ENCODE measurements around the gene ANKRD63. TPM values are rescaled to one million over a fixed set of nuclear protein-coding genes. Genes with fewer than 3 reads are reported as not detected.

Gene ANKRD63
- polyA plus RNA-seq, 3 donors, result not detected

DNA sequence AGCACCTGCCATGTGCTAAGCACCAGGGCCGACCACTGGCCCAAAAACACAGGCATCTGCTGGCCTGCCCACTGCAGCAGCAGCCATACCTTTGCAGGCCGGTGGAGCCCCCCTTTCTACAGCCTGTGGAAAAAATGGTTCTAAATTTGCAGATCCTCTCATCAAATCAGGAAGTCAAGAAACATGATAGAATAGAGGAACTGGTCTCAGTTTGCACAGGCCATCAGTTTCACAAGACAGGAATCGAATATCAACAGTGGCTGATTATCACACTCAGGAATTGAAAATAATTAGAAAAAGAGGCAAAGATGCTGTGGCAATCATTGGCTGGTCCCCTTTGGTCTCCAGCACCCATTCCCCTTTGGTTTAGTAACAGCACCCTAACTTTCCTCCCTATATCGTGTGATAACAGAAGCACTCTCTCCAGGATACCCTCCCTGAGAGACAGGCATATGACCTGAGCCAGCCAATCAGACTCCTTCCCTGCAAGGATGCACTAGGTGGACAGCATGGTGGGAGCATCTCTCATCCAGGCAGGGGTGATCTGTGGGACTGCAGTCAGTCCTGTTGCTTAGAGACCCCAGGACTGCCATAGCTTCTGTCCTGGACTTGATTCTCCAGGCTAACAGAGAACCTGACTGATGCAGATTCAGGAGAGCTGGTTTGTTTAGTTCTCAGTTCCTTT is 47.5 kb downstream of the ANKRD63 start:
- H3K27ac ChIP-seq (ENCODE audit: low read depth in 1 of 2, low read length in 2 of 2), result peak overlapping the region; percentile 35 to 77
- H2AFZ ChIP-seq (ENCODE audit: insufficient read depth, low read depth, low read length, poor library complexity, severe bottlenecking), result peak overlapping the region; percentile 18
- H3K4me2 ChIP-seq (replicated peaks; ENCODE audit: extremely low read depth, low read length, poor library complexity, severe bottlenecking), result peak overlapping the region; percentile 80
- TF ChIP-seq, protein P1, sequence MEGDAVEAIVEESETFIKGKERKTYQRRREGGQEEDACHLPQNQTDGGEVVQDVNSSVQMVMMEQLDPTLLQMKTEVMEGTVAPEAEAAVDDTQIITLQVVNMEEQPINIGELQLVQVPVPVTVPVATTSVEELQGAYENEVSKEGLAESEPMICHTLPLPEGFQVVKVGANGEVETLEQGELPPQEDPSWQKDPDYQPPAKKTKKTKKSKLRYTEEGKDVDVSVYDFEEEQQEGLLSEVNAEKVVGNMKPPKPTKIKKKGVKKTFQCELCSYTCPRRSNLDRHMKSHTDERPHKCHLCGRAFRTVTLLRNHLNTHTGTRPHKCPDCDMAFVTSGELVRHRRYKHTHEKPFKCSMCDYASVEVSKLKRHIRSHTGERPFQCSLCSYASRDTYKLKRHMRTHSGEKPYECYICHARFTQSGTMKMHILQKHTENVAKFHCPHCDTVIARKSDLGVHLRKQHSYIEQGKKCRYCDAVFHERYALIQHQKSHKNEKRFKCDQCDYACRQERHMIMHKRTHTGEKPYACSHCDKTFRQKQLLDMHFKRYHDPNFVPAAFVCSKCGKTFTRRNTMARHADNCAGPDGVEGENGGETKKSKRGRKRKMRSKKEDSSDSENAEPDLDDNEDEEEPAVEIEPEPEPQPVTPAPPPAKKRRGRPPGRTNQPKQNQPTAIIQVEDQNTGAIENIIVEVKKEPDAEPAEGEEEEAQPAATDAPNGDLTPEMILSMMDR (IDR thresholded peaks at IDR 0.05), result no peak
- H3K9ac ChIP-seq (ENCODE audit: insufficient read depth, low read length, poor library complexity, severe bottlenecking), result peak overlapping the region; percentile 33
- H3K27ac Mint-ChIP-seq, result peak overlapping the region; percentile 80 to 89 (median 86)
- no peaks in the 10 kb centered on the region for H3K36me3 ChIP-seq (replicated peaks in 1 of 2; ENCODE audit: control insufficient read depth in 1 of 2, insufficient read depth in 2 of 2, low read length in 2 of 2)
- H3K27me3 Mint-ChIP-seq (ENCODE audit: low read depth in 3 of 3), result peaks cover 15 to 25% (median 24%) of the 10 kb centered on the region in 3 donors
- H3K4me1 ChIP-seq (ENCODE audit: control insufficient read depth in 1 of 2, insufficient read depth in 2 of 2, low read length in 2 of 2), result peaks cover 46 to 52% of the 10 kb centered on the region in 2 donors
- no peaks in the 10 kb centered on the region for H3K9me3 ChIP-seq (replicated peaks in 1 of 2; ENCODE audit: control insufficient read depth in 1 of 2, insufficient read depth in 1 of 2, low read length in 2 of 2)
- no peaks in the 10 kb centered on the region for H3K79me2 ChIP-seq (ENCODE audit: insufficient read depth, low read length)
- no peaks in the 10 kb centered on the region for H4K20me1 ChIP-seq (ENCODE audit: insufficient read depth, low read length)
- peaks cover 0 to 22% of the 10 kb centered on the region in 2 donors for H3K27me3 ChIP-seq (ENCODE audit: control insufficient read depth in 2 of 2, insufficient read depth in 2 of 2, low read length in 2 of 2)
- H3K4me3 ChIP-seq (replicated peaks in 1 of 3; ENCODE audit: low read depth in 2 of 3, low read length in 3 of 3), result peak overlapping the region in 1 of 3 experiments; percentile 64
- peaks cover 0 to 3% (median 0%) of the 10 kb centered on the region in 7 donors for H3K9me3 Mint-ChIP-seq
- intact Hi-C loops (cut with micrococcal nuclease), result no loop called here
- 0% methylated on average over 2 of the region's 4 CpGs for WGBS (ENCODE audit: insufficient coverage)
- peak overlapping the region; percentile 64 to 81 for H3K4me3 Mint-ChIP-seq
- peak; percentile 35 to 68 (median 61) for DNase-seq
- H3K36me3 Mint-ChIP-seq, result peaks cover 6 to 12% of the 10 kb centered on the region in 2 donors
- peaks cover 48% of the 10 kb centered on the region for H3K4me1 Mint-ChIP-seq

DNA sequence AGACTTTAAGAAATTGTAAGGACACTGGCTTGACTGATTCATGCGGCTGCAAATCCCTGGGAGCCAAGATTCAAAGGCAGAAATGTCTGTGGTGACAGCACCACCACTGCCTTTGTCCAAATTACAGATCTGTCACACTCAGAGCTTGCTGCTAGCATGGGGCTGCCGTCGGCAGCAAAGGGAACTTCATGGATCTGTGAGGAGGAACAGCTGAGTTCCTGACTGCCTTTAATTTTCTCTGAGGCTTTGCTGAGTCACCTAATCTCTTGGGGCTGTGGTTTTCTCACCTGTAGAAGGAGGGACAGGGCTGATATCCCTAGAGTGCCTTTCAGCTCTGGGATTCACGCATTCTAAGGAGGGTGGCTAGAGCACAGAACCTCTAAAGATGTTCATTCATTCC is 48.1 kb downstream of the ANKRD63 start:
- TF ChIP-seq, protein P1 (IDR thresholded peaks at IDR 0.05), result no peak
- Histone ChIP-seq H3K36me3 (replicated peaks in 1 of 2; ENCODE audit: control insufficient read depth in 1 of 2, insufficient read depth in 2 of 2, low read length in 2 of 2) (peaks cover 0 to 2% of the 10 kb centered on the region in 2 donors), H3K9ac (ENCODE audit: insufficient read depth, low read length, poor library complexity, severe bottlenecking) (peak overlapping the region; percentile 33), H3K27me3 (ENCODE audit: control insufficient read depth in 2 of 2, insufficient read depth in 2 of 2, low read length in 2 of 2) (peaks cover 0 to 16% of the 10 kb centered on the region in 2 donors), H3K4me3 (replicated peaks in 1 of 3; ENCODE audit: low read depth in 2 of 3, low read length in 3 of 3) (peak overlapping the region in 1 of 3 experiments; percentile 64), H2AFZ (ENCODE audit: insufficient read depth, low read depth, low read length, poor library complexity, severe bottlenecking) (peak overlapping the region; percentile 18), H3K79me2 (ENCODE audit: insufficient read depth, low read length) (no peaks in the 10 kb centered on the region), H3K4me1 (ENCODE audit: control insufficient read depth in 1 of 2, insufficient read depth in 2 of 2, low read length in 2 of 2) (peaks cover 46 to 52% of the 10 kb centered on the region in 2 donors), H3K4me2 (replicated peaks; ENCODE audit: extremely low read depth, low read length, poor library complexity, severe bottlenecking) (peak overlapping the region; percentile 80), H4K20me1 (ENCODE audit: insufficient read depth, low read length) (no peaks in the 10 kb centered on the region), H3K9me3 (replicated peaks in 1 of 2; ENCODE audit: control insufficient read depth in 1 of 2, insufficient read depth in 1 of 2, low read length in 2 of 2) (no peaks in the 10 kb centered on the region), H3K27ac (ENCODE audit: low read depth in 1 of 2, low read length in 2 of 2) (peak overlapping the region; percentile 35 to 77)
- Mint-ChIP-seq H3K9me3 (peaks cover 0 to 3% (median 0%) of the 10 kb centered on the region in 7 donors), H3K4me1 (peaks cover 48% of the 10 kb centered on the region), H3K27ac (peak overlapping the region; percentile 80 to 89 (median 86)), H3K4me3 (peak overlapping the region; percentile 64 to 81), H3K36me3 (peaks cover 9 to 16% of the 10 kb centered on the region in 2 donors), H3K27me3 (ENCODE audit: low read depth in 3 of 3) (peaks cover 12 to 20% (median 19%) of the 10 kb centered on the region in 3 donors)
- peak in 2 of 3 donors; percentile 35 to 37 for DNase-seq
- intact Hi-C loops (cut with micrococcal nuclease), result no loop called here
- WGBS (ENCODE audit: insufficient coverage), result 33% methylated on average over 4 of the region's 4 CpGs

Data from CD14-positive monocyte (primary cell).